ENCODE measurements around the gene CHRNA3. TPM values are rescaled to one million over a fixed set of nuclear protein-coding genes. Genes with fewer than 3 reads are reported as not detected.

Gene CHRNA3
- total and polyA plus RNA-seq, 2 donors (not counting 1 experiment from before 2014, with no cell fraction given) = not detected

DNA sequence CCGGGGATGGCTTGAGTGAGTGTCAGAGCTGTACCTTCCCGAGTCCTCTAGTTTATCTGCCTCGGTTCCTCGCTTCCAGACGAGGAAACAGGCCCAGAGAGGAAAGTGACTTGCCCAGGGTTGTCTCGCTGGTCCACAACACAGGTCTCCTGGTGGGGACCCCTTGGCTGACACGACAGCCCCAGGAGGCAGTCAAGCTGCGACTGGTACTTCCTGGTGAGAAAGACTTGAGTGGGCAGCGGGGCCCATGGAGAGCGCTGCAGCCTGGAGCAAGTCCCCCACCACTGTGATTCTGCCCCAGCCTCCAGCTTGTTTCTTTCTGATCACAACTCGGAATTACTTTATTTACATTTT is 56.1 kb downstream of the CHRNA3 start:
- H3K79me2 ChIP-seq (ENCODE audit: control insufficient read depth, insufficient read depth, low read length) = no peaks in the 10 kb centered on the region
- ATAC-seq (ENCODE audit: low read depth) = no peak
- peaks cover 6% of the 10 kb centered on the region for H3K27me3 Mint-ChIP-seq
- POLR2A ChIA-PET = interaction anchor here (0.9 to 3.3 kb wide), 3 partner anchors 24 to 308 kb away, joined by 5 to 17 read pairs (median 7); partner anchors contain the start of genes IREB2, MORF4L1 and PSMA4
- DNase-seq = no peak
- no peak overlapping the region for H3K27ac ChIP-seq (ENCODE audit: low read length in 2 of 2)
- H3K9me3 Mint-ChIP-seq (ENCODE audit: insufficient read depth) = no peaks in the 10 kb centered on the region
- H3K36me3 ChIP-seq (replicated peaks in 1 of 2; ENCODE audit: control extremely low read depth in 1 of 2, control insufficient read depth in 1 of 2, extremely low read depth in 1 of 2, insufficient read depth in 2 of 2, low read length in 1 of 2) = no peaks in the 10 kb centered on the region
- peaks cover 0 to 12% (median under 1%) of the 10 kb centered on the region in 4 experiments for H3K27me3 ChIP-seq (replicated peaks in 1 of 4; ENCODE audit: control extremely low read depth in 1 of 4, control insufficient read depth in 3 of 4, insufficient read depth in 4 of 4, low read length in 3 of 4)
- H3K4me3 ChIP-seq (ENCODE audit: control extremely low read depth in 1 of 5, extremely low read depth in 1 of 5, insufficient read depth in 1 of 5, low read depth in 2 of 5, low read length in 4 of 5) = peak overlapping the region in 4 of 5 experiments; percentile 54 to 80 (median 70)
- no peak for TF ChIP-seq EZH2 (IDR thresholded peaks at IDR 0.05; ENCODE audit: borderline replicate concordance, insufficient read depth, low read depth, low read length, poor library complexity, severe bottlenecking)
- TF ChIP-seq, protein P1, sequence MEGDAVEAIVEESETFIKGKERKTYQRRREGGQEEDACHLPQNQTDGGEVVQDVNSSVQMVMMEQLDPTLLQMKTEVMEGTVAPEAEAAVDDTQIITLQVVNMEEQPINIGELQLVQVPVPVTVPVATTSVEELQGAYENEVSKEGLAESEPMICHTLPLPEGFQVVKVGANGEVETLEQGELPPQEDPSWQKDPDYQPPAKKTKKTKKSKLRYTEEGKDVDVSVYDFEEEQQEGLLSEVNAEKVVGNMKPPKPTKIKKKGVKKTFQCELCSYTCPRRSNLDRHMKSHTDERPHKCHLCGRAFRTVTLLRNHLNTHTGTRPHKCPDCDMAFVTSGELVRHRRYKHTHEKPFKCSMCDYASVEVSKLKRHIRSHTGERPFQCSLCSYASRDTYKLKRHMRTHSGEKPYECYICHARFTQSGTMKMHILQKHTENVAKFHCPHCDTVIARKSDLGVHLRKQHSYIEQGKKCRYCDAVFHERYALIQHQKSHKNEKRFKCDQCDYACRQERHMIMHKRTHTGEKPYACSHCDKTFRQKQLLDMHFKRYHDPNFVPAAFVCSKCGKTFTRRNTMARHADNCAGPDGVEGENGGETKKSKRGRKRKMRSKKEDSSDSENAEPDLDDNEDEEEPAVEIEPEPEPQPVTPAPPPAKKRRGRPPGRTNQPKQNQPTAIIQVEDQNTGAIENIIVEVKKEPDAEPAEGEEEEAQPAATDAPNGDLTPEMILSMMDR (IDR thresholded peaks at IDR 0.05) = no peak
- peak overlapping the region; percentile 89 for H3K4me3 Mint-ChIP-seq
- CTCF ChIA-PET = interaction anchor here (0.9 to 2.1 kb wide), 3 partner anchors 25 to 620 kb away, joined by 4 to 6 read pairs (median 6); partner anchors contain the start of gene PSMA4
- H3K4me1 Mint-ChIP-seq = peaks cover 26% of the 10 kb centered on the region
- H3K9me3 ChIP-seq (ENCODE audit: control extremely low read depth in 1 of 3, control insufficient read depth in 2 of 3, insufficient read depth in 1 of 3, low read length in 2 of 3) = no peaks in the 10 kb centered on the region
- peak overlapping the region; percentile 82 for H3K27ac Mint-ChIP-seq
- intact Hi-C loops (cut with micrococcal nuclease) = loop anchor here (1.0 to 10.0 kb wide), 3 partner anchors 24 to 1450 kb away; partner anchors contain the start of genes IREB2 and PSMA4
- no peaks in the 10 kb centered on the region for H4K20me1 ChIP-seq (ENCODE audit: control insufficient read depth, insufficient read depth, low read length, poor library complexity, severe bottlenecking)
- peak overlapping the region; percentile 98 for H2AFZ ChIP-seq (ENCODE audit: insufficient read depth, low read depth, low read length, poor library complexity, severe bottlenecking)
- H3K4me1 ChIP-seq (ENCODE audit: control insufficient read depth in 2 of 2, insufficient read depth in 2 of 2, low read length in 2 of 2) = peaks cover 16 to 17% of the 10 kb centered on the region in 2 donors
- 30% methylated on average over 10 of the region's 11 CpGs for WGBS (ENCODE audit: insufficient coverage)
- H3K9ac ChIP-seq (ENCODE audit: low read length) = peak overlapping the region; percentile 70
- H3K4me2 ChIP-seq (replicated peaks; ENCODE audit: low read depth, low read length, poor library complexity, severe bottlenecking) = peak overlapping the region; percentile 96

DNA sequence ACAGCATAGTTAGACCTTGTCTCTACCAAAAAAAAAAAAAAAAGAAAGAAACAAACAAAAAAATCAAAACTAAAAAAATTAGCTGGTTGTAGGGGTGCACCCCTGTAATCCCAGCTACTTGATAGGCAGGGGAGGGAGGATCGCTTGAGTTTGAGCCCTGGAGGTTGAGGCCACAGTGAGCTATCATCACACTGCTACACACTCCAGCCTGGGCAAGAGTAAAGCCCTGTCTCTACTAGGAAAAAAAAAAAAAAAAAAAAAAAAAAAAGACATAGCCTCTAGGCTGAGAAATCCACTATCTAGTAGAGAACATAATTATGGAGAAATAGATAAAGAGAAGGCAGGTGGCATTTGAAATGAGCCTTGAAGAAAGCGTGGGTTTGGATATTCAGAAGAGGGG is 57.7 kb downstream of the CHRNA3 start:
- ChIA-PET POLR2A (no interaction called here), CTCF (no interaction called here)
- Histone ChIP-seq H3K27me3 (replicated peaks in 1 of 4; ENCODE audit: control extremely low read depth in 1 of 4, control insufficient read depth in 3 of 4, insufficient read depth in 4 of 4, low read length in 3 of 4) (peaks cover 0 to 15% (median 2%) of the 10 kb centered on the region in 4 experiments), H3K9me3 (ENCODE audit: control extremely low read depth in 1 of 3, control insufficient read depth in 2 of 3, insufficient read depth in 1 of 3, low read length in 2 of 3) (no peaks in the 10 kb centered on the region), H3K79me2 (ENCODE audit: control insufficient read depth, insufficient read depth, low read length) (no peaks in the 10 kb centered on the region), H2AFZ (ENCODE audit: insufficient read depth, low read depth, low read length, poor library complexity, severe bottlenecking) (no peak overlapping the region), H3K9ac (ENCODE audit: low read length) (no peak overlapping the region), H3K4me3 (ENCODE audit: control extremely low read depth in 1 of 5, extremely low read depth in 1 of 5, insufficient read depth in 1 of 5, low read depth in 2 of 5, low read length in 4 of 5) (no peak overlapping the region), H3K27ac (ENCODE audit: low read length in 2 of 2) (no peak overlapping the region), H3K36me3 (replicated peaks in 1 of 2; ENCODE audit: control extremely low read depth in 1 of 2, control insufficient read depth in 1 of 2, extremely low read depth in 1 of 2, insufficient read depth in 2 of 2, low read length in 1 of 2) (no peaks in the 10 kb centered on the region), H4K20me1 (ENCODE audit: control insufficient read depth, insufficient read depth, low read length, poor library complexity, severe bottlenecking) (no peaks in the 10 kb centered on the region), H3K4me2 (replicated peaks; ENCODE audit: low read depth, low read length, poor library complexity, severe bottlenecking) (no peak overlapping the region), H3K4me1 (ENCODE audit: control insufficient read depth in 2 of 2, insufficient read depth in 2 of 2, low read length in 2 of 2) (peaks cover 16 to 17% of the 10 kb centered on the region in 2 donors)
- no peak overlapping the region for H3K4me3 Mint-ChIP-seq
- WGBS (ENCODE audit: insufficient coverage) = no CpG with 5 or more reads among the region's 2 CpGs
- peaks cover 26% of the 10 kb centered on the region for H3K4me1 Mint-ChIP-seq
- peaks cover 11% of the 10 kb centered on the region for H3K27me3 Mint-ChIP-seq
- no peaks in the 10 kb centered on the region for H3K9me3 Mint-ChIP-seq (ENCODE audit: insufficient read depth)
- intact Hi-C loops (cut with micrococcal nuclease) = loop anchor here (10.0 kb wide), 1 partner anchor 1452 kb away; no protein-coding TSS in a partner anchor
- H3K27ac Mint-ChIP-seq = no peak overlapping the region
- TF ChIP-seq EZH2 (IDR thresholded peaks at IDR 0.05; ENCODE audit: borderline replicate concordance, insufficient read depth, low read depth, low read length, poor library complexity, severe bottlenecking) = no peak
- TF ChIP-seq, protein P1 (IDR thresholded peaks at IDR 0.05) = no peak
- DNase-seq (no peak), ATAC-seq (ENCODE audit: low read depth) (no peak)
